Stimulated activated naive CD4-positive, alpha-beta T cell treated with Interleukin-2 at 50 U/mL for 16 hours (primary cell): ENCODE measurements around the gene CACUL1.

ENCODE experiments used
- DNase-seq: peaks from one replicate; lab custom pipeline; 2025; lab: John Stamatoyannopoulos, UW

The CACUL1 gene

DNA sequence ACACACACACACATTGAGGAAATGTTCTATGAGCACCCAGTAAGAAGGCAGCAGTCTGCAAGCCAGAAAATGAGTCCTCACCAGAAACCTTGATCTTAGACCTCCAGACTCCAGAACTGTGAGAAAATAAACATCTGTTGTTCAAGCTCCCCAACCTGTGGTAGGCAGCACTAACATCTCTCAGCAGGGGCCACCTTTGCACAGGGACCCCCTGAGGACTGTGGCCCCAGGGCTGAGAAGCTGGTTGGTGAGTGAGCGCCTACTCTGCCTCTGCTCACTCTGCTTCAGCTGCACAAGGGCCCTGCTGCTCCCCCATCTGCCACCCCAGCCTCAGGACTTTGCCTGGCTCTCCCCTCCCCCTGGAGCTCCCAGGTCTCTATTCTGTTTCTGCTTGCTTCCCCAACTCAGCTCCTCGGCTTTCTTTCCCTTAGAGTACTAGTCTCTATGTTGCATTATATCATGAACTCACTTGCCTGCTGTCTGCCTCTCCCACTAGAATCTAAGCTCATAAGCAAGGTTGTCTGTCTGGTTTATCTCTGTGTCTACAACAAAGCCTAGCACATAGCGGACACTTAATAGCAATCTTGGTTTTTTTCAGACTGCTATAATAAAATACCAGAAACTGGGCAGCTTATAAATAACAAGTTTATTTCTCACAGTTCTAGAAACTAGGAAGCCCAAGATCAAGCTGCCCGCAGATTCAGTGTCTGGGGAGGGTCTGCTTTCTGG, 118.9 kb downstream of the CACUL1 start:
- DNase-seq: no peak

DNA sequence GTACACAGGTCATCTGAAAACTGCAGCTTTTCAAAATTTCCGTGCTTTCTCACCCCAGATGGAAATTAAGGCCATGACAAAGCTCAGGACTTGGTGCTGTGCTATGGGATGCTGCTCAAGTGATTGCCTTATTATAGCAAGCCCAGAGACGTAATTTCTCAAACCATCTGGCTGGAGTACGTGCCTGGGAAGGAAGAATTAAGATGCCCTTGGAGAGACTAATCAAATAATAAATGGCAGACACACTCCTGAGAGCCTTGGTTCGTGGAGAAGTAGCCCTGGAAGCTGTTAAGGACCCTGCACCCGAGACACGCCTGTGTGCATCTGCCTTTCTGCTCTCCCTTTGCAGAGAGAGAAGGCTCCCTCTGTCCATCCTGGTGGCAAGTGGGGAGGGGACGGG, 121.0 kb downstream of the CACUL1 start:
- DNase-seq: no peak

DNA sequence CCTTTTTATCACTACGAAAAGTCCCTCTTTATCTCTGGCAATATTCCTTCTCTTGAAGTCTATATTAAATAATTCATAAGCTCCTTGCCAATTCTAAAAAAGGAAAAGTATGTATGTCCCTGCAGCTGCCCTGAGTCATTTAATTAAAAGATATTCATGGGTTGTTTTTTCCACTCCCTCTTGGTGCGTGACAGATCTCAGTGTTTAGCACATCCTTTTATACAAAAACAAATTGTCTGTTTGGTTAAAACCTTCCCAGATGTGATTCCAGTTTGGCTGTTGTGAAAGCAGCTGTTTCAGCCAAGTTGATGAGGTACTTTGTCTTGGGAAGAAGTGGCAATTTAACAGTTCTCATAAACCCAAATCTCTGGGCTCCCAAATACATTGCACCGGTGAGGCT, 125.6 kb downstream of the CACUL1 start:
- no peak for DNase-seq

DNA sequence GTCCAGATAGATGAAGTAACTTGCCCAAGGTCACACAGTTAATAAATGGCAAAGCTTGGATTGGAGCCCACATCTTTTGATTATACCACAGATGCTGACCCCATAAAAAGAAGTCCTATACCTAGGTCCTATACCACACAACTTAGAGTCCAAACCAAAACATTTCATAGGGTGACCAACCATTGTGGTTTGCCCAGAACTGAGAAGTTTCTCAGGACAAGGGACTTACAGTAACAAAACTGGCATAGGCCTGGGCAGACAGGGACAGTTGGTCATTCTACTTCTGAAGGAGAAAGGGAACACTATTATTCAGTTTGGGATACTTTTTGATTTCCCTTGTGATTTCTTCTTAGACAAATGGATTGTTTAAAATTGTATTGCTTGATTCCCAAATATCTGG, 126.4 kb downstream of the CACUL1 start:
- DNase-seq: no peak

- DNase-seq: no peak
Measured at GRCh38 chr10:118626953-118627352, 127.8 kb downstream of the CACUL1 start.
